DMS 273 treated with DMSO at 0.1 percent for 48 hours (cell line): ENCODE results near the gene PTS.
"Not testable (repeated sequence)": the region's sequence is repeated elsewhere in the genome, so short reads cannot be mapped to it uniquely, and the experiment has no call there.

Experiments
- DNase-seq: peaks from one replicate; lab custom pipeline; 2025; lab: John Stamatoyannopoulos, UW

Gene PTS

GRCh38 chr11:112226062-112226830 is at the start of gene PTS:
Gene PTS, plus strand, starts transcription at chr11:112226428. Its CDS starts 16 bp downstream, at chr11:112226444.
- DNase-seq: peak; percentile 29

GRCh38 chr11:112177589-112177988 is 48.6 kb upstream of the PTS start:
- DNase-seq: no peak

GRCh38 chr11:112178428-112178827 is 47.8 kb upstream of the PTS start:
- no peak for DNase-seq

- no peak for DNase-seq
Observed at GRCh38 chr11:112178936-112179335, 47.3 kb upstream of the PTS start.

- no peak for DNase-seq
Observed at GRCh38 chr11:112179601-112180000, 46.6 kb upstream of the PTS start.

GRCh38 chr11:112182867-112183266 is 43.4 kb upstream of the PTS start:
- no peak for DNase-seq

GRCh38 chr11:112185883-112186282 is 40.3 kb upstream of the PTS start:
- DNase-seq: no peak

- DNase-seq: no peak
Observed at GRCh38 chr11:112186304-112186703, 39.9 kb upstream of the PTS start.

GRCh38 chr11:112195113-112195512 is 31.1 kb upstream of the PTS start:
- DNase-seq: not testable (repeated sequence)

GRCh38 chr11:112195951-112196351 is 30.3 kb upstream of the PTS start:
- no peak for DNase-seq

GRCh38 chr11:112196519-112197087 is 29.6 kb upstream of the PTS start:
- DNase-seq: no peak

- DNase-seq: not testable (repeated sequence)
Observed at GRCh38 chr11:112199101-112199500, 27.1 kb upstream of the PTS start.

GRCh38 chr11:112200252-112200651 is 26.0 kb upstream of the PTS start:
- no peak for DNase-seq

- DNase-seq: no peak
Observed at GRCh38 chr11:112206071-112206470, 20.2 kb upstream of the PTS start.

GRCh38 chr11:112210890-112211289 is 15.3 kb upstream of the PTS start:
- no peak for DNase-seq

GRCh38 chr11:112211536-112211935 is 14.7 kb upstream of the PTS start:
- DNase-seq: no peak

- DNase-seq: no peak
Observed at GRCh38 chr11:112212290-112212689, 13.9 kb upstream of the PTS start.

- no peak for DNase-seq
Observed at GRCh38 chr11:112212710-112213109, 13.5 kb upstream of the PTS start.

GRCh38 chr11:112213753-112214152 is 12.5 kb upstream of the PTS start:
- no peak for DNase-seq

- DNase-seq: no peak
Observed at GRCh38 chr11:112215621-112216020, 10.6 kb upstream of the PTS start.

GRCh38 chr11:112216561-112217105 is 9.6 kb upstream of the PTS start:
- DNase-seq: no peak

GRCh38 chr11:112219476-112220232 is 6.6 kb upstream of the PTS start:
- no peak for DNase-seq
